Panc1 (cell line): ENCODE measurements around the gene IRF8. TPM values are rescaled to one million over a fixed set of nuclear protein-coding genes. Genes with fewer than 3 reads are reported as not detected.

Source experiments
- ATAC-seq: fragments of 200-7000 bp; cut with Tn5 transposase; 2 replicates; pipeline ENCODE4 v1.9.1; 2020; ENCODE audit warnings: mild to moderate bottlenecking, moderate library complexity
- BruUV-seq: library from RNA; stranded (reverse); fragments of 400-500 nt; replicated peaks from 2 replicates; lab custom pipeline; 2021; lab: Mats Ljungman, UMichigan
- CTCF ChIA-PET: fragments of 300-600 bp; sonication (Branson Sonifier 250); formaldehyde crosslinking; loops from one replicate; lab custom pipeline; 2022; ENCODE audit warnings: antibody characterized with exemption; lab: Charles Lee
- POLR2A ChIA-PET: fragments of 300-600 bp; sonication (Branson Sonifier 250); formaldehyde crosslinking; loops from one replicate; lab custom pipeline; 2022; ENCODE audit warnings: antibody characterized with exemption; lab: Charles Lee
- DNase-seq: peaks from one replicate; pipeline ENCODE4 v3.0.0-alpha.2; 2010; ENCODE audit warnings: low read depth, low spot score
- H3K27ac ChIP-seq: 2 replicates; pipeline ENCODE4 v1.5.1; 2011; ENCODE audit warnings: mild to moderate bottlenecking, low read length, inconsistent platforms
- H3K27me3 ChIP-seq: fragments of 200-500 bp; sonication (Bioruptor generic); 2 replicates; pipeline ENCODE4 v1.6.0; 2014; ENCODE audit warnings: low read length, inconsistent platforms; ENCODE audit not compliant: control insufficient read depth, insufficient read depth
- H3K36me3 ChIP-seq: fragments of 200-500 bp; sonication (Bioruptor generic); 2 replicates; pipeline ENCODE4 v1.5.1; 2014; ENCODE audit warnings: inconsistent platforms, mild to moderate bottlenecking, low read length, moderate library complexity; ENCODE audit not compliant: control insufficient read depth, insufficient read depth
- H3K4me1 ChIP-seq: 2 replicates; pipeline ENCODE4 v1.5.1; 2011; ENCODE audit warnings: inconsistent platforms, mild to moderate bottlenecking, low read length, moderate library complexity; ENCODE audit not compliant: control insufficient read depth, insufficient read depth
- H3K4me3 ChIP-seq, 2 experiments: 2 replicates each; pipeline ENCODE4 v1.5.1; 2011 to 2012; ENCODE audit warnings: low read depth in 2 of 2, low read length in 2 of 2, mild to moderate bottlenecking in 2 of 2, inconsistent platforms in 1 of 2, moderate library complexity in 1 of 2
- H3K9me3 ChIP-seq: fragments of 200-500 bp; sonication (Bioruptor generic); 2 replicates; pipeline ENCODE4 v1.5.1; 2014; ENCODE audit warnings: low read depth, mild to moderate bottlenecking, inconsistent platforms, low read length, moderate library complexity; ENCODE audit not compliant: control insufficient read depth, insufficient read depth
- POLR2AphosphoS5 ChIP-seq: IDR thresholded peaks from 2 replicates; pipeline ENCODE4 v1.6.1; 2012; ENCODE audit warnings: mild to moderate bottlenecking, low read depth, low read length, moderate library complexity
- REST ChIP-seq, 2 experiments: IDR thresholded peaks; 2 replicates each; pipeline ENCODE4 v1.6.1; 2011 to 2012; ENCODE audit warnings: low read depth in 2 of 2, control low read depth in 1 of 2, low read length in 1 of 2, mild to moderate bottlenecking in 1 of 2, moderate library complexity in 1 of 2; ENCODE audit not compliant: insufficient read depth in 1 of 2
- SIN3A ChIP-seq: IDR thresholded peaks from 2 replicates; pipeline ENCODE4 v1.6.1; 2012; ENCODE audit warnings: low read depth, mild to moderate bottlenecking, low read length, moderate library complexity, borderline replicate concordance; ENCODE audit not compliant: insufficient read depth
- TCF7L2 ChIP-seq: IDR thresholded peaks from 2 replicates; pipeline ENCODE4 v1.6.1; 2011; ENCODE audit warnings: mild to moderate bottlenecking, low read depth, low read length, inconsistent platforms
- in situ Hi-C: cut with HindIII; loops from 2 replicates; pipeline ENCODE4 v1.10.0; 2016; ENCODE audit warnings: low sequenced_read_pairs, low pct_unique_long_range_greater_than_20kb
- intact Hi-C: fragments of 100-400 bp; cut with micrococcal nuclease; formaldehyde crosslinking; loops from one replicate; pipeline ENCODE4 v1.10.0; 2022; ENCODE audit not compliant: unreplicated experiment
- microRNA-seq: library from miRNA; unstranded; fragments of <30 nt; microRNA quantifications from one replicate; pipeline ENCODE4 v1.1.0, GENCODE V29; 2020; ENCODE audit not compliant: unreplicated experiment
- total RNA-seq: library from RNA; stranded (reverse); gene quantifications from one replicate; pipeline ENCODE4 v1.2.1, GENCODE V29; 2021; ENCODE audit not compliant: unreplicated experiment
- TF ChIP-seq, protein P1 (sequence below): fragments of 450-650 bp; IDR thresholded peaks from 2 replicates; pipeline ENCODE4 v1.5.1; 2017; ENCODE audit warnings: mild to moderate bottlenecking

IRF8 gene
- total RNA-seq, 1 experiment from 2014 or later: 0.62 TPM

GRCh38 chr16:85970016-85970733 is 71.2 kb downstream of the IRF8 start:
- no peaks in the 10 kb centered on the region for H3K27me3 ChIP-seq
- ChIA-PET POLR2A (interaction anchor here (0.6 kb wide), 1 partner anchor 50 kb away, joined by 8 read pairs; no protein-coding TSS in a partner anchor), CTCF (no interaction called here)
- H3K4me1 ChIP-seq: no peaks in the 10 kb centered on the region; the same call in 1 of the 2 replicates
- H3K36me3 ChIP-seq: no peaks in the 10 kb centered on the region
- no peak overlapping the region for H3K27ac ChIP-seq
- in situ Hi-C loops (no loop called here), intact Hi-C loops (no loop called here)
- H3K9me3 ChIP-seq: no peaks in the 10 kb centered on the region
- no peak overlapping the region for H3K4me3 ChIP-seq
- TF ChIP-seq REST (IDR thresholded peaks at IDR 0.05; ENCODE audit: insufficient read depth in 1 of 2, low read depth in 2 of 2, low read length in 1 of 2) (no peak), TCF7L2 (no peak), POLR2AphosphoS5 (no peak), SIN3A (no peak)
- TF ChIP-seq, protein P1, sequence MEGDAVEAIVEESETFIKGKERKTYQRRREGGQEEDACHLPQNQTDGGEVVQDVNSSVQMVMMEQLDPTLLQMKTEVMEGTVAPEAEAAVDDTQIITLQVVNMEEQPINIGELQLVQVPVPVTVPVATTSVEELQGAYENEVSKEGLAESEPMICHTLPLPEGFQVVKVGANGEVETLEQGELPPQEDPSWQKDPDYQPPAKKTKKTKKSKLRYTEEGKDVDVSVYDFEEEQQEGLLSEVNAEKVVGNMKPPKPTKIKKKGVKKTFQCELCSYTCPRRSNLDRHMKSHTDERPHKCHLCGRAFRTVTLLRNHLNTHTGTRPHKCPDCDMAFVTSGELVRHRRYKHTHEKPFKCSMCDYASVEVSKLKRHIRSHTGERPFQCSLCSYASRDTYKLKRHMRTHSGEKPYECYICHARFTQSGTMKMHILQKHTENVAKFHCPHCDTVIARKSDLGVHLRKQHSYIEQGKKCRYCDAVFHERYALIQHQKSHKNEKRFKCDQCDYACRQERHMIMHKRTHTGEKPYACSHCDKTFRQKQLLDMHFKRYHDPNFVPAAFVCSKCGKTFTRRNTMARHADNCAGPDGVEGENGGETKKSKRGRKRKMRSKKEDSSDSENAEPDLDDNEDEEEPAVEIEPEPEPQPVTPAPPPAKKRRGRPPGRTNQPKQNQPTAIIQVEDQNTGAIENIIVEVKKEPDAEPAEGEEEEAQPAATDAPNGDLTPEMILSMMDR: no peak
- no TSS peak for BruUV-seq
- DNase-seq (no peak), ATAC-seq (peak; percentile 60; the same call in 1 of the 2 replicates)

GRCh38 chr16:85970738-85971137 is 71.8 kb downstream of the IRF8 start:
- H3K27me3 ChIP-seq: no peaks in the 10 kb centered on the region; the same call in 1 of the 2 replicates
- no peaks in the 10 kb centered on the region for H3K36me3 ChIP-seq
- POLR2A ChIA-PET: interaction anchor here (0.6 kb wide), 1 partner anchor 51 kb away, joined by 8 read pairs; no protein-coding TSS in a partner anchor
- no peak for DNase-seq
- intact Hi-C loops (no loop called here), in situ Hi-C loops (no loop called here)
- no peak overlapping the region for H3K4me3 ChIP-seq
- no peaks in the 10 kb centered on the region for H3K9me3 ChIP-seq
- no peaks in the 10 kb centered on the region; the same call in 1 of the 2 replicates for H3K4me1 ChIP-seq
- CTCF ChIA-PET: no interaction called here
- TF ChIP-seq, protein P1: no peak
- ATAC-seq: no peak
- BruUV-seq: no TSS peak
- no peak overlapping the region for H3K27ac ChIP-seq

Small RNA genes lying within 50 kb of the gene (microRNA-seq; reads per million reads assigned to microRNA genes)
- gene MIR6774: not detected

Other genes starting within 250 kb of the IRF8 start
- gene GINS2, start 210.2 kb upstream of the IRF8 start, total RNA-seq: 12.0 TPM
- gene C16orf74, start 148.1 kb upstream of the IRF8 start, total RNA-seq: 1.5 TPM
- 39.1 TPM for gene EMC8, start 99.6 kb upstream of the IRF8 start, total RNA-seq
- 429 TPM for gene COX4I1, start 99.5 kb upstream of the IRF8 start, total RNA-seq